ENCODE measurements around the gene IFT43.

The IFT43 gene

DNA sequence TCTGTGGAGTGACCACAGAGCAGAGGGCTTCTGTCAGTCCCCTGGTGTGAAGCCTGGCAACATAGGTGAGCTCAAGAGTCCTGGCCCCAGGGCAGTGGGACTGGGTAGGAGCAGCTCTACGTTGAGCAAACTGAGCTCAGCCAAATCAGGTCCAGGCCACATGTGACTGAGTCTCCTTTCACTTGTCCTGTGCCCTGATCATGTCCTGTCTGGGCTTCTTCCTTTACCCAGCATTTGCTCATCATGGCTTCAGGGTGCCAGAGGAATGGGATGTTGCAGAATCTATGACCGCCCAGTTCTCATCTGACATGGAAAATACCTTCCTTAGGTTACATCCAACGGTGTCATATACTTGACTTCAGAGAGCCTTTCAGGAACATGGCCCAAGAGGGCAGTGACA, 99.8 kb downstream of the IFT43 start:
- no peak overlapping the region for H3K4me3 ChIP-seq (replicated peaks; ENCODE audit: low read depth, low read length)
- no peak for DNase-seq (ENCODE audit: extremely low read depth, insufficient read length)
- no peaks in the 10 kb centered on the region for H3K36me3 ChIP-seq (ENCODE audit: control insufficient read depth, insufficient read depth, low read length)

DNA sequence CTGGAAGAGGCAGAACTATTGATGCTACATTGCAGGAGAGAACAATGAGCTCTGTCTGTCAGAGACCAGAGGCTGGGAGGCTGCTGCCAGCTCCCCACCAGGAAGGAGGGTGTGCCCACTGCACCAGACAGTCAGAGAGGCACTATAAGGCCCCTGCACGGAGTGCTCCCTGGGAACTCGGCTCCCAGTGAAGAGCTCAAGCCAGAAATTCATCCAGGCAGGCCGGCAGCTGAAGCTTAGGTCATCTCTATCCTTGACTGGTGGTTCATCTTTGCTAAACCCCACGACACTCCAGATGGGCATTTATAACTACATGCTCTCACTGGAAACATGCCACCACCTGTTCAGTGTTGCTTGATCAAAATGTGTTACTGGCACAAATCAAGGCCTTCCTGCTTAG, 101.1 kb downstream of the IFT43 start:
- DNase-seq (ENCODE audit: extremely low read depth, insufficient read length), result no peak
- Histone ChIP-seq H3K4me3 (replicated peaks; ENCODE audit: low read depth, low read length) (no peak overlapping the region), H3K27me3 (replicated peaks; ENCODE audit: control insufficient read depth, insufficient read depth, low read length) (peaks cover 2% of the 10 kb centered on the region), H3K36me3 (ENCODE audit: control insufficient read depth, insufficient read depth, low read length) (no peaks in the 10 kb centered on the region)
- TF ChIP-seq CTCF (IDR thresholded peaks at IDR 0.05; ENCODE audit: insufficient read depth, low read length, poor library complexity, severe bottlenecking), result no peak

More for the DNA sequence above, 99.8 kb downstream of the IFT43 start:
- no peak for TF ChIP-seq CTCF (IDR thresholded peaks at IDR 0.05; ENCODE audit: insufficient read depth, low read length, poor library complexity, severe bottlenecking)
- no peaks in the 10 kb centered on the region; the same call in 1 of the 2 replicates for H3K27me3 ChIP-seq (replicated peaks; ENCODE audit: control insufficient read depth, insufficient read depth, low read length)

DNA sequence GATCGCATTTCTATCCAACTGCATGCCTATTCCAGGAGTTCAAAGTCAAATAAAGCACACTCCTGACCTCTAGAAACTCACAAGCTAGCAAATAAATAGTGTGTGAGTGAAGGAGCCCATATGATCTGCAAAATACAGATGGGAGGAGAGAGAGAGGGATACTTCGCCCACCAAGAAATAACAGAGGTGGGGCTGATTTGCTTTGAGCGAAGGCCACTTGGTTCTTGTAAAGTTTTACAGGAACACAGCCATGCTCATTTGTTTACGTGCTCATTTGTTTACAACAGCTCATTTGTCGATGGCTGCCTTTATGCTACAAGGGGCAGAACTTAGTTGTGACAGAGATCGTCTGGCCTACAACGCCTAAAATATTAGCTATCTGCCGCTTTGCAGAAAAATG, 102.8 kb downstream of the IFT43 start:
- H3K36me3 ChIP-seq (ENCODE audit: control insufficient read depth, insufficient read depth, low read length), result no peaks in the 10 kb centered on the region
- H3K4me3 ChIP-seq (replicated peaks; ENCODE audit: low read depth, low read length), result no peak overlapping the region
- DNase-seq (ENCODE audit: extremely low read depth, insufficient read length), result no peak
- H3K27me3 ChIP-seq (replicated peaks; ENCODE audit: control insufficient read depth, insufficient read depth, low read length), result peaks cover 2% of the 10 kb centered on the region
- TF ChIP-seq CTCF (IDR thresholded peaks at IDR 0.05; ENCODE audit: insufficient read depth, low read length, poor library complexity, severe bottlenecking), result no peak

- no peak overlapping the region for H3K4me3 ChIP-seq (replicated peaks; ENCODE audit: low read depth, low read length)
- H3K27me3 ChIP-seq (replicated peaks; ENCODE audit: control insufficient read depth, insufficient read depth, low read length), result peaks cover 2% of the 10 kb centered on the region
- no peaks in the 10 kb centered on the region for H3K36me3 ChIP-seq (ENCODE audit: control insufficient read depth, insufficient read depth, low read length)
- DNase-seq (ENCODE audit: extremely low read depth, insufficient read length), result no peak
- no peak for TF ChIP-seq CTCF (IDR thresholded peaks at IDR 0.05; ENCODE audit: insufficient read depth, low read length, poor library complexity, severe bottlenecking)
Observed at GRCh38 chr14:76088771-76089571, 103.4 kb downstream of the IFT43 start.

- Histone ChIP-seq H3K27me3 (replicated peaks; ENCODE audit: control insufficient read depth, insufficient read depth, low read length) (peaks cover 2% of the 10 kb centered on the region), H3K4me3 (replicated peaks; ENCODE audit: low read depth, low read length) (no peak overlapping the region), H3K36me3 (ENCODE audit: control insufficient read depth, insufficient read depth, low read length) (no peaks in the 10 kb centered on the region)
- TF ChIP-seq CTCF (IDR thresholded peaks at IDR 0.05; ENCODE audit: insufficient read depth, low read length, poor library complexity, severe bottlenecking), result no peak
- no peak for DNase-seq (ENCODE audit: extremely low read depth, insufficient read length)
Observed at GRCh38 chr14:76089575-76089974, 104.0 kb downstream of the IFT43 start.
